Natural killer cell (primary cell): ENCODE measurements around the gene MYLK. TPM values are rescaled to one million over a fixed set of nuclear protein-coding genes. Genes with fewer than 3 reads are reported as not detected.
"Not testable (repeated sequence)": the region's sequence is repeated elsewhere in the genome, so short reads cannot be mapped to it uniquely, and the experiment has no call there.

Experiments used
- ATAC-seq, 3 donors: fragments of 150-1000 bp in 2 of 3; fragments of 200-7000 bp in 1 of 3; cut with Tn5 transposase; 1 replicate in 1 of 3; 2 replicates in 2 of 3; pipeline ENCODE4 v1.10.0; 2021; ENCODE audit warnings: mild to moderate bottlenecking in 2 of 3, moderate library complexity in 2 of 3
- DNase-seq, 2 donors: peaks; one replicate each; pipeline versions ENCODE4 v3.0.0 to v3.0.0-alpha.2; 2013 to 2021; ENCODE audit warnings: mixed read lengths in 1 of 2
- H3K27ac ChIP-seq: one replicate; pipeline ENCODE4 v1.5.1; 2013; ENCODE audit warnings: mild to moderate bottlenecking, low read length
- H3K27me3 ChIP-seq: one replicate; pipeline ENCODE4 v1.6.1; 2013; ENCODE audit warnings: low read length; ENCODE audit not compliant: control insufficient read depth, insufficient read depth
- H3K36me3 ChIP-seq: one replicate; pipeline ENCODE4 v1.6.1; 2013; ENCODE audit warnings: low read length; ENCODE audit not compliant: control insufficient read depth, insufficient read depth
- H3K4me1 ChIP-seq: one replicate; pipeline ENCODE4 v1.6.1; 2013; ENCODE audit warnings: low read length; ENCODE audit not compliant: control insufficient read depth, insufficient read depth
- H3K4me3 ChIP-seq: one replicate; pipeline ENCODE4 v1.5.1; 2013; ENCODE audit warnings: low read length
- H3K9me3 ChIP-seq: one replicate; pipeline ENCODE4 v1.6.1; 2013; ENCODE audit warnings: low read length; ENCODE audit not compliant: control insufficient read depth, insufficient read depth
- H3K27ac Mint-ChIP-seq, 2 donors: one replicate each; pipeline ENCODE4 v1.8.0; 2022; ENCODE audit warnings: mild to moderate bottlenecking in 2 of 2, mixed read lengths in 2 of 2, moderate library complexity in 1 of 2
- H3K27me3 Mint-ChIP-seq, 2 donors: one replicate each; pipeline ENCODE4 v1.8.0; 2022; ENCODE audit warnings: low read depth in 2 of 2, mixed read lengths in 2 of 2
- H3K36me3 Mint-ChIP-seq: one replicate; pipeline ENCODE4 v1.8.0; 2022; ENCODE audit warnings: mixed read lengths
- H3K4me1 Mint-ChIP-seq, 2 donors: one replicate each; pipeline ENCODE4 v1.8.0; 2022; ENCODE audit warnings: mixed read lengths in 2 of 2
- H3K4me3 Mint-ChIP-seq: one replicate; pipeline ENCODE4 v1.8.0; 2022; ENCODE audit warnings: mild to moderate bottlenecking, moderate library complexity, mixed read lengths
- H3K9me3 Mint-ChIP-seq, 2 donors: one replicate each; pipeline ENCODE4 v1.8.0; 2022; ENCODE audit warnings: mixed read lengths in 2 of 2
- WGBS: methylation state at CpG from one replicate; pipeline ENCODE4 v1.1.7; 2013; ENCODE audit warnings: missing lambda C conversion rate; ENCODE audit not compliant: insufficient coverage; 5-methylcytosine and 5-hydroxymethylcytosine counted together
- intact Hi-C: fragments of 100-400 bp; cut with micrococcal nuclease; formaldehyde crosslinking; loops from one replicate; pipeline ENCODE4 v1.14.2; 2022
- total RNA-seq, 4 donors: library from RNA; stranded (reverse); fragments of 120-200 nt in 1 of 4; gene quantifications; one replicate each; pipeline versions ENCODE4 v1.2.3 to v1.2.4, GENCODE V29; 2013 to 2022
- TF ChIP-seq, protein P1 (sequence below): fragments of 200-600 bp; IDR thresholded peaks from one replicate; pipeline ENCODE4 v1.8.0; 2022; ENCODE audit warnings: antibody characterized with exemption

MYLK gene
- total RNA-seq, 3 donors from 2014 or later (not counting 1 experiment from before 2014, with no cell fraction given) = 0.39 to 5.4 (median 3.4) TPM

DNA sequence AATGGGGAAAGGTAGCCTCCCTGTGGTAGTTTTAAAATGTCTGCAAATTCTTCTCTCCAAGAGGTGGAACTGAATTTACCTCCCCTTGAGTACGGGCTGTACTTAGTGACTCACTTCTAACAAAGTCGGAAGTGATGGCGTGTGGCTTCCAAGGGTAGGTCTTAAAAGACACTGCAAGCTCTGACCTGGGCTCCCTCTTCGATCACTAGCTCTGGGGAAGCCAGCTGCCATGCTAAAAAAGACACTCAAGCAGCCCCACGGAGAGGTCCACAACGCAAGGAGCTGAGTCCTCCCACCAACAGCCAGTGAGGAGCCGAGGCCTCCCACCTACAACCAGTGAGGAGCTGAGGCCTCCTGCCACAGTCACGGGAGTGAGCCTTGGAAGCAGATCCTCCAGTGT is 177.3 kb downstream of the MYLK start:
- H3K27ac Mint-ChIP-seq = no peak overlapping the region
- 82% methylated on average over 8 of the region's 8 CpGs for WGBS
- no peaks in the 10 kb centered on the region for H3K36me3 Mint-ChIP-seq
- Histone ChIP-seq H3K36me3 (no peaks in the 10 kb centered on the region), H3K9me3 (no peaks in the 10 kb centered on the region), H3K27me3 (no peaks in the 10 kb centered on the region), H3K4me1 (no peaks in the 10 kb centered on the region), H3K4me3 (no peak overlapping the region), H3K27ac (no peak overlapping the region)
- intact Hi-C loops = no loop called here
- no peaks in the 10 kb centered on the region for H3K9me3 Mint-ChIP-seq
- ATAC-seq = no peak
- TF ChIP-seq, protein P1, sequence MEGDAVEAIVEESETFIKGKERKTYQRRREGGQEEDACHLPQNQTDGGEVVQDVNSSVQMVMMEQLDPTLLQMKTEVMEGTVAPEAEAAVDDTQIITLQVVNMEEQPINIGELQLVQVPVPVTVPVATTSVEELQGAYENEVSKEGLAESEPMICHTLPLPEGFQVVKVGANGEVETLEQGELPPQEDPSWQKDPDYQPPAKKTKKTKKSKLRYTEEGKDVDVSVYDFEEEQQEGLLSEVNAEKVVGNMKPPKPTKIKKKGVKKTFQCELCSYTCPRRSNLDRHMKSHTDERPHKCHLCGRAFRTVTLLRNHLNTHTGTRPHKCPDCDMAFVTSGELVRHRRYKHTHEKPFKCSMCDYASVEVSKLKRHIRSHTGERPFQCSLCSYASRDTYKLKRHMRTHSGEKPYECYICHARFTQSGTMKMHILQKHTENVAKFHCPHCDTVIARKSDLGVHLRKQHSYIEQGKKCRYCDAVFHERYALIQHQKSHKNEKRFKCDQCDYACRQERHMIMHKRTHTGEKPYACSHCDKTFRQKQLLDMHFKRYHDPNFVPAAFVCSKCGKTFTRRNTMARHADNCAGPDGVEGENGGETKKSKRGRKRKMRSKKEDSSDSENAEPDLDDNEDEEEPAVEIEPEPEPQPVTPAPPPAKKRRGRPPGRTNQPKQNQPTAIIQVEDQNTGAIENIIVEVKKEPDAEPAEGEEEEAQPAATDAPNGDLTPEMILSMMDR = no peak
- H3K27me3 Mint-ChIP-seq = no peaks in the 10 kb centered on the region
- H3K4me1 Mint-ChIP-seq = no peaks in the 10 kb centered on the region
- no peak overlapping the region for H3K4me3 Mint-ChIP-seq
- DNase-seq = no peak

DNA sequence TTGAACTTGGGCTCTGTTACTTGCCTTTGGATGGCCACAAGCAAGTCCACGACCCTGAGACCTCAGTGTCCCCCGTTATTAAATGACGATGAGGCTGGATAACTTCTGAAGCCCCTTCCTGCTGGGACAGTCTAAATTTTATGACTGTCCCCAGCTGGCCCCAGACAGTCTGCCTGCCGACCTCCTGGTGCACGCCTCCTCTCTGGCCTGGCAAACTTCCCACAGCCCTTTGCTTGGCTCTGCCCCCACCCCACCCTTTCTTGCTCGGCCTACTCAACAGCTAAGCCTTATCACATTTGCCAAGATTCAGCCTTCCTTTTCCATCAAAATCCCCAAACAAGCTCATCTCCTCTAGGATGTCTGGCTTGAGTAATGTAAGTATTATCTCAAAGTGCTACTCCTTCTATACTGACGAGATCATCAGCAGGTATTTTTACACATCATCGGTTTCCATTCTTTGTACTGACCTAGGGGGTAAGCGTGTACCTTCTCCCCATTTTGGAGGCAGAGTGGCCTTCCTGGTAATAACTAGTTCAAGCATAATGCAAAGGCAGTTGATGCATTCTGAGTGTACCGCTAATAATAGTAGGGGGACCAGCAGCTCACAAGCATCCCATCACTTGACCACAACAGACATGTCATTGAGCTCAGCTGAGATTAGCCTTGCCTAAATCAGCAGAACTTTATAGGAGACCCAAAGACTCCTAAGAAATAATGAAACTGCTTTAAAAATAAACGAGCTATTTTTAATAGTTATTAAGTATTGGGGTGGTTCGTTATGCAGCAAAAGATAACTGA is 178.4 kb downstream of the MYLK start:
- no peaks in the 10 kb centered on the region for H3K9me3 ChIP-seq
- Mint-ChIP-seq H3K4me3 (no peak overlapping the region), H3K27me3 (peaks cover 0 to 2% of the 10 kb centered on the region in 2 donors), H3K9me3 (no peaks in the 10 kb centered on the region), H3K4me1 (no peaks in the 10 kb centered on the region), H3K36me3 (no peaks in the 10 kb centered on the region), H3K27ac (no peak overlapping the region)
- DNase-seq (no peak), ATAC-seq (no peak)
- TF ChIP-seq, protein P1 = no peak
- 90% methylated on average over 12 of the region's 12 CpGs for WGBS
- intact Hi-C loops = no loop called here
- H3K27ac ChIP-seq = no peak overlapping the region
- no peaks in the 10 kb centered on the region for H3K36me3 ChIP-seq
- no peak overlapping the region for H3K4me3 ChIP-seq
- H3K4me1 ChIP-seq = no peaks in the 10 kb centered on the region
- H3K27me3 ChIP-seq = no peaks in the 10 kb centered on the region

DNA sequence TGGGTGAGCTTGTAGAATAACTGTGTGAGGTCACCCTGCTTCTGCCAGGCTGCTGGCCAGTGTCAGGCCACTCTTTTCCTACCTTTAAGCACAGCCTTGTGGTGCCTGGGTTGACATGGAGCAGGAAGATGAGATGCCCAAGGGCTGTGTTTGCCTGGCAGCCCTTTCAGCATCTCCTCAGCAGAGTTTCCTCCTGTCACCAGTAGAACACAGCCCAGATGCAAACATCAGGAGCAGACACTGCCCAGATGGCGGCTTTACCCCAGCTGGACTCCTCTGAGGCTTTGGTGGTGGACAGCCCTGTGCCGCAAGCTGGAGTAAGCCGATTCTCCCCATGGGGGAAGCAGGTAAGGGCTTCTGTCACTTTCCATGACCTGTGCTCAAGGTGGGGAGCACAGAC is 180.5 kb downstream of the MYLK start:
- 80% methylated on average over 3 of the region's 3 CpGs for WGBS

DNA sequence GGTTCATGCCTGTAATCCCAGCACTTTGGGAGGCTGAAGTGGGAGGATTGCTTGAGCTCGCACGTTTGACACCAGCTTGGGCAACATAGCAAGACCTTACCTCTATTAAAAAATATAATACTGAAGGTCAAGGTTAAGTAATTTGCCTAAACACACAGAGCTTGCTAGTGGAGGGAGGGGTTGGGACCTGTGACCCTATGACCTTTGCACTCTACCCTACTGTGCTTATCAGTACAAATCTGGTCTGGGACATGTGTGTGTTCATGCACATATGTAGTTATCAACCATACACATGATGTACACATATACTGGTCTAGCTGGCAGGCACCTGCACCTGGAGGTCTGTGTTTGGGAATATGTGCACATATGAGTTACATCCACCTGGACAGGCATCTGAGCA is 181.4 kb downstream of the MYLK start:
- Histone ChIP-seq H3K27me3 (no peaks in the 10 kb centered on the region), H3K27ac (no peak overlapping the region), H3K4me3 (no peak overlapping the region), H3K9me3 (no peaks in the 10 kb centered on the region), H3K4me1 (no peaks in the 10 kb centered on the region), H3K36me3 (no peaks in the 10 kb centered on the region)
- H3K36me3 Mint-ChIP-seq = no peaks in the 10 kb centered on the region
- peaks cover 0 to 2% of the 10 kb centered on the region in 2 donors for H3K27me3 Mint-ChIP-seq
- intact Hi-C loops = no loop called here
- no peak overlapping the region for H3K27ac Mint-ChIP-seq
- no peak overlapping the region for H3K4me3 Mint-ChIP-seq
- DNase-seq (no peak), ATAC-seq (no peak)
- H3K4me1 Mint-ChIP-seq = no peaks in the 10 kb centered on the region
- no peaks in the 10 kb centered on the region for H3K9me3 Mint-ChIP-seq
- WGBS = no CpG with 5 or more reads among the region's 2 CpGs
- TF ChIP-seq, protein P1 = no peak

More for the DNA sequence above, 180.5 kb downstream of the MYLK start:
- H3K36me3 Mint-ChIP-seq, H3K27ac Mint-ChIP-seq, DNase-seq, H3K9me3 Mint-ChIP-seq, H3K36me3 ChIP-seq, H3K4me1 Mint-ChIP-seq, H3K4me3 ChIP-seq, H3K27ac ChIP-seq, intact Hi-C loops, H3K27me3 ChIP-seq, H3K4me1 ChIP-seq, H3K4me3 Mint-ChIP-seq, H3K27me3 Mint-ChIP-seq, H3K9me3 ChIP-seq, ATAC-seq: not testable (repeated sequence)

DNA sequence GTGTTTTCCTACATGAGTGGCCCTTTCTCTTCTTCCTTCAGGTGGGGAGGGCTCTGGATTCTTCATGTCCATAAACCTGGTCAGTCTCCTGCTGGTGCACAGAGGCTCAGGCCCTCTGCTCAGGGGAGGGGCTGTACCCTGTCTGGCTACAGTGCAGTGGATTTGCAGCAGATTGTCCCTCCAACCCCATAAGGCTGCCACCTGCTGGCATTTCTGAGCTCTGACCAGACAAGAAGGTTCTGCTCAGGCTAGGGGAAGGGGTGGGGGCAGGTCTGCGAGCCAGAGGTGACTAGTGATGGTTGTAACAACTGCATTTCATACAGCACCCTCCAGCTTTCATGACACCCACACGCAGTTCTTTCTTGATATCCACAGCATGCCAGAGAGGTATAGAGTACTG is 182.1 kb downstream of the MYLK start:
- H3K9me3 ChIP-seq, H3K27me3 Mint-ChIP-seq, H3K4me1 Mint-ChIP-seq, H3K4me1 ChIP-seq, H3K36me3 Mint-ChIP-seq, H3K4me3 ChIP-seq, H3K27ac ChIP-seq, intact Hi-C loops, H3K9me3 Mint-ChIP-seq, H3K27ac Mint-ChIP-seq, ATAC-seq, H3K27me3 ChIP-seq, H3K4me3 Mint-ChIP-seq, H3K36me3 ChIP-seq: not testable (repeated sequence)
- WGBS = no CpG with 5 or more reads among the region's 2 CpGs
- peak in 1 of 2 donors; percentile 22 for DNase-seq
